Ovary (tissue), 9 donors: ENCODE results near the gene LGALS13. TPM values are rescaled to one million over a fixed set of nuclear protein-coding genes. Genes with fewer than 3 reads are reported as not detected.

Experiments
- DNase-seq, 5 donors: peaks; one replicate each; pipeline ENCODE4 v3.0.0-alpha.2; 2019 to 2020
- H3K27ac ChIP-seq, 2 donors: fragments of 200-600 bp; one replicate each; pipeline versions ENCODE4 v1.5.1 to v1.8.0; 2019 to 2022
- H3K27me3 ChIP-seq: fragments of 200-600 bp; one replicate; pipeline ENCODE4 v1.8.0; 2022
- H3K36me3 ChIP-seq: fragments of 200-600 bp; sonication (generic); one replicate; pipeline ENCODE4 v1.5.1; 2019
- H3K4me1 ChIP-seq: one replicate; pipeline ENCODE4 v1.8.1; 2013; ENCODE audit warnings: mild to moderate bottlenecking, moderate library complexity; ENCODE audit not compliant: insufficient read depth
- H3K4me3 ChIP-seq: fragments of 200-600 bp; sonication (generic); one replicate; pipeline ENCODE4 v1.5.1; 2017
- H3K9me3 ChIP-seq, 2 donors: fragments of 200-600 bp in 1 of 2; sonication (generic) in 1 of 2; one replicate each; pipeline versions ENCODE4 v1.5.1 to v1.8.1; 2013 to 2019; ENCODE audit warnings: mild to moderate bottlenecking in 1 of 2, moderate library complexity in 1 of 2
- CTCF ChIP-seq, 3 donors: fragments of 450-650 bp in 2 of 3; fragments of 200-600 bp in 1 of 3; IDR thresholded peaks; one replicate each; pipeline versions ENCODE4 v1.5.1 to v1.8.0; 2016 to 2022; ENCODE audit warnings: antibody characterized with exemption in 3 of 3, mild to moderate bottlenecking in 1 of 3
- EP300 ChIP-seq: sonication (generic); formaldehyde crosslinking; IDR thresholded peaks from one replicate; pipeline ENCODE4 v1.6.1; 2017; ENCODE audit warnings: antibody characterized with exemption
- POLR2A ChIP-seq: fragments of 450-650 bp; IDR thresholded peaks from one replicate; pipeline ENCODE4 v1.6.1; 2017; ENCODE audit warnings: antibody characterized with exemption, mild to moderate bottlenecking, moderate library complexity
- WGBS, 3 donors: extraction: QIAGEN DNeasy Blood & Tissue Kit in 1 of 3; methylation state at CpG; one replicate each; pipeline versions ENCODE4 v1.1.5 to v1.1.7; 2013 to 2017; 5-methylcytosine and 5-hydroxymethylcytosine counted together
- intact Hi-C, 4 donors: fragments of 100-400 bp; cut with DNase I; formaldehyde crosslinking; loops; one replicate each; pipeline versions ENCODE4 v1.11.0 to v1.15.1; 2022 to 2023
- polyA plus RNA-seq, 2 donors: library from polyadenylated mRNA; stranded (reverse); fragments of 200-250 nt in 1 of 2; fragments of 350-450 nt in 1 of 2; fragmentation: Illumina TruSeq in 1 of 2; extraction: RNeasy Lipid Tissue Mini Kit (QIAGEN cat#74804) in 1 of 2; gene quantifications; one replicate each; pipeline ENCODE4 v1.2.3, GENCODE V29; 2013 to 2014
- total RNA-seq, 7 donors: library from RNA; depleted of rRNA in 2 of 7; stranded (reverse); fragments of >200 nt in 2 of 7; fragmentation: NEBNext Ultra II Directional in 3 of 7; extraction: Animal tissue kit (Norgen Biotek cat#: 25700) in 3 of 7; gene quantifications; one replicate each; pipeline versions ENCODE4 v1.1.0 to v1.2.4, GENCODE V29; 2016 to 2023
- donor health status: DM: no; HTN: no; CAD: no; lungs with moderate emphysema.
- donor health status: DM: no; HTN: no; CAD: no.
- donor health status: Bipolar disorder and iron deficiency.
- donor health status: DM: yes; HTN: yes; CAD: no.
- donor health status: DM: no; HTN: no; CAD: no.
- donor health status: DM: yes; HTN: yes; CAD: no.

Gene LGALS13
- total and polyA plus RNA-seq, 9 donors = not detected

- intact Hi-C loops = no loop called here
- Histone ChIP-seq H3K36me3 (no peaks in the 10 kb centered on the region), H3K4me1 (no peaks in the 10 kb centered on the region), H3K9me3 (no peaks in the 10 kb centered on the region), H3K4me3 (no peak overlapping the region), H3K27ac (no peak overlapping the region), H3K27me3 (no peaks in the 10 kb centered on the region)
- no peak for DNase-seq
- TF ChIP-seq EP300 (no peak), POLR2A (no peak)
- 15 to 19% (median 18%) methylated on average over 4 of the region's 4 CpGs for WGBS, 3 donors
These were observed 3.2 kb upstream of the LGALS13 start for GRCh38 chr19:39599116-39599515.

- WGBS, 3 donors = 62 to 72% (median 67%) methylated on average over 1 of the region's 1 CpG
- H3K9me3 ChIP-seq = no peaks in the 10 kb centered on the region
- intact Hi-C loops = no loop called here
These were observed 1.5 kb downstream of the LGALS13 start for GRCh38 chr19:39603825-39604224.

GRCh38 chr19:39607021-39607420 lies 4.7 kb downstream of the LGALS13 start:
- Histone ChIP-seq H3K36me3 (no peaks in the 10 kb centered on the region), H3K9me3 (no peaks in the 10 kb centered on the region), H3K27me3 (no peaks in the 10 kb centered on the region), H3K4me3 (no peak overlapping the region), H3K4me1 (no peaks in the 10 kb centered on the region), H3K27ac (no peak overlapping the region)
- TF ChIP-seq POLR2A (no peak), CTCF (IDR thresholded peaks at IDR 0.05) (no peak), EP300 (no peak)
- no peak for DNase-seq
- intact Hi-C loops = no loop called here
- WGBS, 3 donors = 83 to 88% (median 86%) methylated on average over 9 of the region's 9 CpGs

More at GRCh38 chr19:39603825-39604224, 1.5 kb downstream of the LGALS13 start:
- TF ChIP-seq POLR2A (no peak), EP300 (no peak), CTCF (IDR thresholded peaks at IDR 0.05) (no peak)
- no peak for DNase-seq
- H3K4me1 ChIP-seq = no peaks in the 10 kb centered on the region
- H3K36me3 ChIP-seq = no peaks in the 10 kb centered on the region
- H3K27me3 ChIP-seq = no peaks in the 10 kb centered on the region
- H3K27ac ChIP-seq = no peak overlapping the region
- H3K4me3 ChIP-seq = no peak overlapping the region

GRCh38 chr19:39607561-39607960 lies 5.2 kb downstream of the LGALS13 start:
- H3K4me1 ChIP-seq = no peaks in the 10 kb centered on the region
- H3K27me3 ChIP-seq = no peaks in the 10 kb centered on the region
- no peak for DNase-seq
- intact Hi-C loops = no loop called here
- no peak overlapping the region for H3K27ac ChIP-seq
- H3K9me3 ChIP-seq = no peaks in the 10 kb centered on the region
- no peak overlapping the region for H3K4me3 ChIP-seq
- no peak for TF ChIP-seq EP300
- no peak for TF ChIP-seq POLR2A
- no peaks in the 10 kb centered on the region for H3K36me3 ChIP-seq
- WGBS, 3 donors = 66 to 67% (median 66%) methylated on average over 6 of the region's 6 CpGs

- no peak overlapping the region for H3K4me3 ChIP-seq
- no peak overlapping the region for H3K27ac ChIP-seq
- no peaks in the 10 kb centered on the region for H3K36me3 ChIP-seq
- H3K4me1 ChIP-seq = no peaks in the 10 kb centered on the region
- H3K9me3 ChIP-seq = peaks cover 0 to 3% of the 10 kb centered on the region in 2 donors
- no peak for TF ChIP-seq EP300
- no peak for TF ChIP-seq POLR2A
- no peak for TF ChIP-seq CTCF (IDR thresholded peaks at IDR 0.05)
- no peak for DNase-seq
- H3K27me3 ChIP-seq = no peaks in the 10 kb centered on the region
- intact Hi-C loops = no loop called here
- WGBS, 3 donors = 41 to 66% (median 56%) methylated on average over 2 of the region's 2 CpGs
These were observed 11.3 kb downstream of the LGALS13 start for GRCh38 chr19:39613597-39613996.
